WTC11 (cell line): ENCODE measurements around the gene PCDHA1. TPM values are rescaled to one million over a fixed set of nuclear protein-coding genes. Genes with fewer than 3 reads are reported as not detected.
A peak's percentile ranks its signal among the peaks of the same experiment; 100 is the strongest.

ENCODE experiments used
- ATAC-seq: fragments of 200-7000 bp; cut with Tn5 transposase; 2 replicates; pipeline ENCODE4 v1.10.0; 2021; ENCODE audit warnings: mild to moderate bottlenecking, moderate library complexity
- CTCF ChIA-PET: fragments of 300-600 bp; sonication (Branson Sonifier 250); formaldehyde crosslinking; loops from one replicate; lab custom pipeline; 2021; ENCODE audit warnings: antibody characterized with exemption; lab: Charles Lee
- POLR2A ChIA-PET: fragments of 350-600 bp; sonication (Branson Sonifier 250); formaldehyde crosslinking; loops from one replicate; lab custom pipeline; 2021; ENCODE audit warnings: antibody characterized with exemption; lab: Charles Lee
- DNase-seq: peaks from one replicate; pipeline ENCODE4 v3.0.0; 2021; ENCODE audit warnings: low spot score
- H3K27ac Mint-ChIP-seq: 2 replicates; pipeline ENCODE4 v1.8.0; 2021; ENCODE audit warnings: mixed read lengths
- H3K27me3 Mint-ChIP-seq: 2 replicates; pipeline ENCODE4 v1.8.0; 2021; ENCODE audit warnings: low read depth, mild to moderate bottlenecking, moderate library complexity, mixed read lengths
- H3K36me3 Mint-ChIP-seq: 2 replicates; pipeline ENCODE4 v1.8.0; 2021; ENCODE audit warnings: mixed read lengths
- H3K4me1 Mint-ChIP-seq: 2 replicates; pipeline ENCODE4 v1.8.0; 2022; ENCODE audit warnings: mixed read lengths
- H3K4me3 Mint-ChIP-seq: 2 replicates; pipeline ENCODE4 v1.8.0; 2021; ENCODE audit warnings: mild to moderate bottlenecking, moderate library complexity, mixed read lengths
- H3K9me3 Mint-ChIP-seq: 2 replicates; pipeline ENCODE4 v1.8.0; 2021; ENCODE audit warnings: mixed read lengths
- ATF1 ChIP-seq: sonication (generic); formaldehyde crosslinking; IDR thresholded peaks from 2 replicates; pipeline ENCODE4 v1.8.1; 2023; ENCODE audit warnings: mild to moderate bottlenecking, moderate library complexity, missing genetic modification reagents
- CREB1 ChIP-seq: sonication (generic); formaldehyde crosslinking; IDR thresholded peaks from 2 replicates; pipeline ENCODE4 v1.8.0; 2023; ENCODE audit warnings: mild to moderate bottlenecking, missing genetic modification reagents
- EMX1 ChIP-seq: fragments of 250-450 bp; sonication (Bioruptor Pico); IDR thresholded peaks from 2 replicates; pipeline ENCODE4 v1.8.0; 2021; ENCODE audit warnings: mild to moderate bottlenecking
- KAT7 ChIP-seq: sonication (generic); formaldehyde crosslinking; IDR thresholded peaks from 2 replicates; pipeline ENCODE4 v1.8.1; 2023; ENCODE audit warnings: missing genetic modification reagents, mild to moderate bottlenecking, borderline replicate concordance
- NFE2L1 ChIP-seq: sonication (generic); formaldehyde crosslinking; IDR thresholded peaks from 2 replicates; pipeline ENCODE4 v1.8.1; 2023; ENCODE audit warnings: missing genetic modification reagents
- PRRX2 ChIP-seq: fragments of 250-450 bp; sonication (Bioruptor Pico); IDR thresholded peaks from 2 replicates; pipeline ENCODE4 v1.8.0; 2021; ENCODE audit warnings: mild to moderate bottlenecking
- RELA ChIP-seq: sonication (generic); formaldehyde crosslinking; IDR thresholded peaks from 2 replicates; pipeline ENCODE4 v1.8.1; 2022; ENCODE audit warnings: missing genetic modification reagents, mild to moderate bottlenecking, borderline replicate concordance
- ZNF317 ChIP-seq: sonication (generic); formaldehyde crosslinking; IDR thresholded peaks from 2 replicates; pipeline ENCODE4 v1.8.1; 2023; ENCODE audit warnings: low read depth, mild to moderate bottlenecking, moderate library complexity, missing genetic modification reagents, borderline replicate concordance
- ZNF416 ChIP-seq: fragments of 250-450 bp; sonication (Bioruptor Pico); IDR thresholded peaks from 2 replicates; pipeline ENCODE4 v1.9.0; 2021; ENCODE audit warnings: mild to moderate bottlenecking, inconsistent platforms
- ZNF671 ChIP-seq: fragments of 250-450 bp; sonication (Bioruptor Pico); IDR thresholded peaks from 2 replicates; pipeline ENCODE4 v1.8.0; 2021; ENCODE audit warnings: mild to moderate bottlenecking
- total RNA-seq: library from RNA; stranded (reverse); gene quantifications from 3 replicates; pipeline ENCODE4 v1.2.3, GENCODE V29; 2021
- TF ChIP-seq, protein P1 (sequence below): sonication (generic); formaldehyde crosslinking; IDR thresholded peaks from 2 replicates; pipeline ENCODE4 v1.8.1; 2022; ENCODE audit warnings: low read depth, mild to moderate bottlenecking, moderate library complexity, missing genetic modification reagents, borderline replicate concordance
- TF ChIP-seq, protein P2 (sequence below): fragments of 250-450 bp; sonication (Bioruptor Pico); IDR thresholded peaks from 2 replicates; pipeline ENCODE4 v1.9.0; 2021; ENCODE audit warnings: mild to moderate bottlenecking
- TF ChIP-seq, protein P3 (sequence below): sonication (generic); formaldehyde crosslinking; conservative IDR thresholded peaks from 2 replicates; pipeline ENCODE4 v1.8.1; 2022; ENCODE audit warnings: mild to moderate bottlenecking, missing genetic modification reagents
- TF ChIP-seq, protein P4 (sequence below): sonication (generic); formaldehyde crosslinking; IDR thresholded peaks from 2 replicates; pipeline ENCODE4 v1.8.0; 2022; ENCODE audit warnings: mild to moderate bottlenecking, missing genetic modification reagents
- TF ChIP-seq, protein P5 (sequence below): sonication (generic); formaldehyde crosslinking; IDR thresholded peaks from 2 replicates; pipeline ENCODE4 v1.8.0; 2022; ENCODE audit warnings: mild to moderate bottlenecking, missing genetic modification reagents
- TF ChIP-seq, protein P6 (sequence below): sonication (generic); formaldehyde crosslinking; IDR thresholded peaks from 2 replicates; pipeline ENCODE4 v1.8.1; 2023; ENCODE audit warnings: mild to moderate bottlenecking, missing genetic modification reagents
- TF ChIP-seq, protein P7 (sequence below): sonication (generic); formaldehyde crosslinking; IDR thresholded peaks from 2 replicates; pipeline ENCODE4 v1.8.1; 2023; ENCODE audit warnings: mild to moderate bottlenecking, missing genetic modification reagents, borderline replicate concordance

The PCDHA1 gene
- total RNA-seq, 1 experiment from 2014 or later, result 2.4 TPM

DNA sequence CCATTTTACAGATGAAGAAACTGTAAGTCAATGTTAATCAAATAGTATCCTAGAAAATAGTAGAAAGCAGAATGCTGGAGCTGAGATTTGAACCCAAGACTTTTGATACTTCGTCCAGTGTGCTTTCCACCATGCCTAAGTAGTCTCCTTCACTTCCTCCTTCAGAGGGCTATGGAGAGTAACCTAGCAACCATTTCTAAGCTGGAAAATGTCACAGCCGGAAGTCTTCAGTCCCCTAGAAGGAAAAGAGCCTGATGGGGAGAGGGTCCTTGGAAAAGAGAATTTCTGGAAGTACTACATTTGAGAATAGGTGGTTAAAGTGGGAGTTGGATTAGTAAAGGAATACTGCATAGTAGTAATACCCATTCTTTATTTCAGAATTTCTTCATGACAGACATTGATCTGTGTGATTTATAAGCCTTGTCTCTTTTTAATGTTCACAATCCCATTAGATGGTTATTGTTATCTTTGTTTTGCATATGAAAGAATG is 213.0 kb downstream of the PCDHA1 start:
- Mint-ChIP-seq H3K4me1 (peaks cover 52% of the 10 kb centered on the region), H3K27ac (peak overlapping the region; percentile 90), H3K36me3 (no peaks in the 10 kb centered on the region), H3K4me3 (no peak overlapping the region), H3K9me3 (no peaks in the 10 kb centered on the region), H3K27me3 (no peaks in the 10 kb centered on the region)
- ChIA-PET CTCF (interaction anchor here (0.9 to 7.3 kb wide), 12 partner anchors 9 to 880 kb away, joined by 3 to 86 read pairs (median 6); partner anchors contain the start of genes PCDHA10, PCDHA2, PCDHAC1 and PCDHAC2), POLR2A (no interaction called here)
- ATAC-seq (peak; percentile 11), DNase-seq (no peak)
- TF ChIP-seq CREB1 (CRISPR knock-in tag) (no peak), RELA (no peak), ATF1 (CRISPR knock-in tag) (no peak), ZNF671 (CRISPR knock-in tag) (no peak), ZNF317 (CRISPR knock-in tag) (no peak), EMX1 (CRISPR knock-in tag) (no peak)
- TF ChIP-seq, protein P1, sequence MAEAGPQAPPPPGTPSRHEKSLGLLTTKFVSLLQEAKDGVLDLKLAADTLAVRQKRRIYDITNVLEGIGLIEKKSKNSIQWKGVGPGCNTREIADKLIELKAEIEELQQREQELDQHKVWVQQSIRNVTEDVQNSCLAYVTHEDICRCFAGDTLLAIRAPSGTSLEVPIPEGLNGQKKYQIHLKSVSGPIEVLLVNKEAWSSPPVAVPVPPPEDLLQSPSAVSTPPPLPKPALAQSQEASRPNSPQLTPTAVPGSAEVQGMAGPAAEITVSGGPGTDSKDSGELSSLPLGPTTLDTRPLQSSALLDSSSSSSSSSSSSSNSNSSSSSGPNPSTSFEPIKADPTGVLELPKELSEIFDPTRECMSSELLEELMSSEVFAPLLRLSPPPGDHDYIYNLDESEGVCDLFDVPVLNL (CRISPR knock-in tag), result no peak
- TF ChIP-seq, protein P2, sequence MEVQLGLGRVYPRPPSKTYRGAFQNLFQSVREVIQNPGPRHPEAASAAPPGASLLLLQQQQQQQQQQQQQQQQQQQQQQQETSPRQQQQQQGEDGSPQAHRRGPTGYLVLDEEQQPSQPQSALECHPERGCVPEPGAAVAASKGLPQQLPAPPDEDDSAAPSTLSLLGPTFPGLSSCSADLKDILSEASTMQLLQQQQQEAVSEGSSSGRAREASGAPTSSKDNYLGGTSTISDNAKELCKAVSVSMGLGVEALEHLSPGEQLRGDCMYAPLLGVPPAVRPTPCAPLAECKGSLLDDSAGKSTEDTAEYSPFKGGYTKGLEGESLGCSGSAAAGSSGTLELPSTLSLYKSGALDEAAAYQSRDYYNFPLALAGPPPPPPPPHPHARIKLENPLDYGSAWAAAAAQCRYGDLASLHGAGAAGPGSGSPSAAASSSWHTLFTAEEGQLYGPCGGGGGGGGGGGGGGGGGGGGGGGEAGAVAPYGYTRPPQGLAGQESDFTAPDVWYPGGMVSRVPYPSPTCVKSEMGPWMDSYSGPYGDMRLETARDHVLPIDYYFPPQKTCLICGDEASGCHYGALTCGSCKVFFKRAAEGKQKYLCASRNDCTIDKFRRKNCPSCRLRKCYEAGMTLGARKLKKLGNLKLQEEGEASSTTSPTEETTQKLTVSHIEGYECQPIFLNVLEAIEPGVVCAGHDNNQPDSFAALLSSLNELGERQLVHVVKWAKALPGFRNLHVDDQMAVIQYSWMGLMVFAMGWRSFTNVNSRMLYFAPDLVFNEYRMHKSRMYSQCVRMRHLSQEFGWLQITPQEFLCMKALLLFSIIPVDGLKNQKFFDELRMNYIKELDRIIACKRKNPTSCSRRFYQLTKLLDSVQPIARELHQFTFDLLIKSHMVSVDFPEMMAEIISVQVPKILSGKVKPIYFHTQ, result no peak
- TF ChIP-seq, protein P3, sequence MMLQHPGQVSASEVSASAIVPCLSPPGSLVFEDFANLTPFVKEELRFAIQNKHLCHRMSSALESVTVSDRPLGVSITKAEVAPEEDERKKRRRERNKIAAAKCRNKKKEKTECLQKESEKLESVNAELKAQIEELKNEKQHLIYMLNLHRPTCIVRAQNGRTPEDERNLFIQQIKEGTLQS (CRISPR knock-in tag), result no peak
- TF ChIP-seq, protein P4, sequence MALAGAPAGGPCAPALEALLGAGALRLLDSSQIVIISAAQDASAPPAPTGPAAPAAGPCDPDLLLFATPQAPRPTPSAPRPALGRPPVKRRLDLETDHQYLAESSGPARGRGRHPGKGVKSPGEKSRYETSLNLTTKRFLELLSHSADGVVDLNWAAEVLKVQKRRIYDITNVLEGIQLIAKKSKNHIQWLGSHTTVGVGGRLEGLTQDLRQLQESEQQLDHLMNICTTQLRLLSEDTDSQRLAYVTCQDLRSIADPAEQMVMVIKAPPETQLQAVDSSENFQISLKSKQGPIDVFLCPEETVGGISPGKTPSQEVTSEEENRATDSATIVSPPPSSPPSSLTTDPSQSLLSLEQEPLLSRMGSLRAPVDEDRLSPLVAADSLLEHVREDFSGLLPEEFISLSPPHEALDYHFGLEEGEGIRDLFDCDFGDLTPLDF (CRISPR knock-in tag), result no peak

DNA sequence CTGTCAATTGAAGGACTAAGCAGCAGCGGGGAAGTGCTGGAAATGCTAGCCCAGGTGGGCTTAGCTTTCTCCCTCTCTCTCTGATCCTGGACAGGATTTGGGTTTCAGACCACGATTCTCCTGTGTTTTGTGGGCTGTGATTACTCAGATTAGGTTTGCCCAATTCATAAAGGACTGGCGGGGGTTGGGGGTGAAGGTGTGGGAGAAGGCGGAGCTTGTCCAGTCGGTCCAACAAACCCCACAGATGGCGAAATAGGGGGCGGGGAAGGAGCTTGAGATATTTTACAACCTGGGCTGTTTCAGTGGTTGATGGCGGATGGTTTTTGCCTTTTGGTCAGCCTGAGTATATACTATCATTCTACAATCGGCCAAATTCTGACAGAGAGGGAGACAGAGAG is 215.5 kb downstream of the PCDHA1 start:
- ATAC-seq (peak; percentile 9; the same call in 1 of the 2 replicates), DNase-seq (peak; percentile 45)
- Mint-ChIP-seq H3K4me1 (peaks cover 65% of the 10 kb centered on the region), H3K27ac (peak overlapping the region; percentile 99), H3K9me3 (no peaks in the 10 kb centered on the region), H3K36me3 (peaks cover 5% of the 10 kb centered on the region; the same call in 1 of the 2 replicates), H3K4me3 (peak overlapping the region; percentile 85), H3K27me3 (no peaks in the 10 kb centered on the region)
- TF ChIP-seq PRRX2 (CRISPR knock-in tag) (no peak), NFE2L1 (CRISPR knock-in tag) (no peak)
- TF ChIP-seq, protein P5, sequence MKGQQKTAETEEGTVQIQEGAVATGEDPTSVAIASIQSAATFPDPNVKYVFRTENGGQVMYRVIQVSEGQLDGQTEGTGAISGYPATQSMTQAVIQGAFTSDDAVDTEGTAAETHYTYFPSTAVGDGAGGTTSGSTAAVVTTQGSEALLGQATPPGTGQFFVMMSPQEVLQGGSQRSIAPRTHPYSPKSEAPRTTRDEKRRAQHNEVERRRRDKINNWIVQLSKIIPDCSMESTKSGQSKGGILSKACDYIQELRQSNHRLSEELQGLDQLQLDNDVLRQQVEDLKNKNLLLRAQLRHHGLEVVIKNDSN, result 0 out of 2 replicates have a peak, but pooled peaks have one; percentile 10
- ChIA-PET POLR2A (interaction anchor here (0.9 to 3.9 kb wide), 8 partner anchors 9 to 75 kb away, joined by 3 to 30 read pairs (median 4); partner anchors contain the start of genes PCDHAC1 and PCDHAC2), CTCF (interaction anchor here (0.7 to 7.3 kb wide), 10 partner anchors 12 to 215 kb away, joined by 3 to 86 read pairs (median 6); partner anchors contain the start of genes PCDHA1, PCDHA10, PCDHAC1 and PCDHAC2)

DNA sequence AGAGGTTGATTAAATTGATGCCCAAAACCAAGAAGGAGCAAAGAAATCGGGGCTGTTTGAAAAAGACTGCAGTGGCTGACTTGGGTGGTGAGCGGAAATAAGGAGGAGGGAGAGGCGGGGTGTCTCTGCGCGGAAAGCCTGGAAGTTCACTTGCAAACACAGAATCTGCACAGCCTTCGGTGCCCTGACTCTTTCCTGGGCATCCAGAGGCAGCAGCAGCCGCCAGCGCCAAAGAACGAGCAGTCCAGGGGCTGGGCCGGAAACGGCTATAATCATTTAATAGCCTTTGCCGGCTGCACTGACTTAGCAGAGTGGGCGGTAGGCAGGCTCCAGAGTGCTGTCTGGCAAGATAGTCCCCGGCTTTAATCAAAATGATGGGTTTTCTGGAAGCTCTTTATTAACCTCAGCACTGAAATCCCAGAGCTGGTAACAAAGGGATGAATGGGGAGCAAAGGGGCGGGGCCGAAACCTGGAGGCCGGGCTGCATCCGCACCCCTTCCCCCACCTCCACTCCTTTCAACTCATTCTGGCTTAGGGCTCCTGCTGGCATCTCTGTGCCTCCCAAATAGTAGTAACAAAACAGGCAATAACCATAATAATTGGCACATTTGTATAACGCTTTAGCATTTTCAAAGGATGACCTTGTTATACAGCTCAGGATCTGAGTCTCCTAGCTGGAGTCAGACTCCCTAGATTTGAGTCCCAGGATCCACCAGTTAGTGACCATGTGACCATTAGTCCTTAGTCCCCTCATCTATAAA is 216.1 kb downstream of the PCDHA1 start:
- ATAC-seq, result peak; percentile 72
- peak overlapping the region; percentile 85 for H3K4me3 Mint-ChIP-seq
- POLR2A ChIA-PET, result interaction anchor here (0.6 to 3.9 kb wide), 11 partner anchors 10 to 1323 kb away, joined by 3 to 30 read pairs (median 4); partner anchors contain the start of genes PCDHAC1, PCDHAC2 and SPRY4
- TF ChIP-seq, protein P6, sequence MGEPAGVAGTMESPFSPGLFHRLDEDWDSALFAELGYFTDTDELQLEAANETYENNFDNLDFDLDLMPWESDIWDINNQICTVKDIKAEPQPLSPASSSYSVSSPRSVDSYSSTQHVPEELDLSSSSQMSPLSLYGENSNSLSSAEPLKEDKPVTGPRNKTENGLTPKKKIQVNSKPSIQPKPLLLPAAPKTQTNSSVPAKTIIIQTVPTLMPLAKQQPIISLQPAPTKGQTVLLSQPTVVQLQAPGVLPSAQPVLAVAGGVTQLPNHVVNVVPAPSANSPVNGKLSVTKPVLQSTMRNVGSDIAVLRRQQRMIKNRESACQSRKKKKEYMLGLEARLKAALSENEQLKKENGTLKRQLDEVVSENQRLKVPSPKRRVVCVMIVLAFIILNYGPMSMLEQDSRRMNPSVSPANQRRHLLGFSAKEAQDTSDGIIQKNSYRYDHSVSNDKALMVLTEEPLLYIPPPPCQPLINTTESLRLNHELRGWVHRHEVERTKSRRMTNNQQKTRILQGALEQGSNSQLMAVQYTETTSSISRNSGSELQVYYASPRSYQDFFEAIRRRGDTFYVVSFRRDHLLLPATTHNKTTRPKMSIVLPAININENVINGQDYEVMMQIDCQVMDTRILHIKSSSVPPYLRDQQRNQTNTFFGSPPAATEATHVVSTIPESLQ, result no peak
- TF ChIP-seq ZNF416 (CRISPR knock-in tag) (no peak), KAT7 (CRISPR knock-in tag) (no peak)
- TF ChIP-seq, protein P7, sequence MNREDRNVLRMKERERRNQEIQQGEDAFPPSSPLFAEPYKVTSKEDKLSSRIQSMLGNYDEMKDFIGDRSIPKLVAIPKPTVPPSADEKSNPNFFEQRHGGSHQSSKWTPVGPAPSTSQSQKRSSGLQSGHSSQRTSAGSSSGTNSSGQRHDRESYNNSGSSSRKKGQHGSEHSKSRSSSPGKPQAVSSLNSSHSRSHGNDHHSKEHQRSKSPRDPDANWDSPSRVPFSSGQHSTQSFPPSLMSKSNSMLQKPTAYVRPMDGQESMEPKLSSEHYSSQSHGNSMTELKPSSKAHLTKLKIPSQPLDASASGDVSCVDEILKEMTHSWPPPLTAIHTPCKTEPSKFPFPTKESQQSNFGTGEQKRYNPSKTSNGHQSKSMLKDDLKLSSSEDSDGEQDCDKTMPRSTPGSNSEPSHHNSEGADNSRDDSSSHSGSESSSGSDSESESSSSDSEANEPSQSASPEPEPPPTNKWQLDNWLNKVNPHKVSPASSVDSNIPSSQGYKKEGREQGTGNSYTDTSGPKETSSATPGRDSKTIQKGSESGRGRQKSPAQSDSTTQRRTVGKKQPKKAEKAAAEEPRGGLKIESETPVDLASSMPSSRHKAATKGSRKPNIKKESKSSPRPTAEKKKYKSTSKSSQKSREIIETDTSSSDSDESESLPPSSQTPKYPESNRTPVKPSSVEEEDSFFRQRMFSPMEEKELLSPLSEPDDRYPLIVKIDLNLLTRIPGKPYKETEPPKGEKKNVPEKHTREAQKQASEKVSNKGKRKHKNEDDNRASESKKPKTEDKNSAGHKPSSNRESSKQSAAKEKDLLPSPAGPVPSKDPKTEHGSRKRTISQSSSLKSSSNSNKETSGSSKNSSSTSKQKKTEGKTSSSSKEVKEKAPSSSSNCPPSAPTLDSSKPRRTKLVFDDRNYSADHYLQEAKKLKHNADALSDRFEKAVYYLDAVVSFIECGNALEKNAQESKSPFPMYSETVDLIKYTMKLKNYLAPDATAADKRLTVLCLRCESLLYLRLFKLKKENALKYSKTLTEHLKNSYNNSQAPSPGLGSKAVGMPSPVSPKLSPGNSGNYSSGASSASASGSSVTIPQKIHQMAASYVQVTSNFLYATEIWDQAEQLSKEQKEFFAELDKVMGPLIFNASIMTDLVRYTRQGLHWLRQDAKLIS (CRISPR knock-in tag), result no peak

More for the DNA sequence above, 216.1 kb downstream of the PCDHA1 start:
- DNase-seq, result peak; percentile 87
- Mint-ChIP-seq H3K27me3 (no peaks in the 10 kb centered on the region), H3K4me1 (peaks cover 70% of the 10 kb centered on the region), H3K27ac (peak overlapping the region; percentile 99), H3K9me3 (no peaks in the 10 kb centered on the region), H3K36me3 (peaks cover 10% of the 10 kb centered on the region; the same call in 1 of the 2 replicates)
- CTCF ChIA-PET, result interaction anchor here (0.7 to 7.3 kb wide), 12 partner anchors 11 to 216 kb away, joined by 3 to 86 read pairs (median 4); partner anchors contain the start of genes PCDHA1, PCDHA10, PCDHA13 and PCDHAC1
